Naive thymus-derived CD4-positive, alpha-beta T cell (primary cell): ENCODE results near the gene PROX1. TPM values are rescaled to one million over a fixed set of nuclear protein-coding genes. Genes with fewer than 3 reads are reported as not detected.

Source experiments
- ATAC-seq: fragments of 150-1000 bp; cut with Tn5 transposase; 2 replicates; pipeline ENCODE4 v1.10.0; 2021; ENCODE audit warnings: mild to moderate bottlenecking, moderate library complexity
- CTCF ChIA-PET: fragments of 350-600 bp; sonication (Branson Sonifier 250); formaldehyde crosslinking; loops from one replicate; lab custom pipeline; 2021; ENCODE audit warnings: antibody characterized with exemption; lab: Charles Lee
- POLR2A ChIA-PET: fragments of 350-600 bp; sonication (Branson Sonifier 250); formaldehyde crosslinking; loops from one replicate; lab custom pipeline; 2021; ENCODE audit warnings: antibody characterized with exemption, inconsistent platforms; lab: Charles Lee
- DNase-seq, 9 donors: peaks; one replicate each; pipeline versions ENCODE4 v3.0.0 to v3.0.0-alpha.2; 2020 to 2022; ENCODE audit warnings: mixed read lengths in 1 of 9
- H3K27ac ChIP-seq: one replicate; pipeline ENCODE4 v1.7.0; 2013; ENCODE audit warnings: mild to moderate bottlenecking, low read depth, low read length, moderate library complexity
- H3K27me3 ChIP-seq, 2 donors: one replicate each; pipeline ENCODE4 v1.7.0; 2013; ENCODE audit warnings: low read length in 2 of 2, mild to moderate bottlenecking in 2 of 2, moderate library complexity in 2 of 2; ENCODE audit not compliant: control insufficient read depth in 2 of 2, insufficient read depth in 2 of 2
- H3K36me3 ChIP-seq, 3 experiments: 1 replicate in 2 of 3; 2 replicates in 1 of 3; pipeline ENCODE4 v1.7.0; 2013; ENCODE audit warnings: low read length in 3 of 3, mild to moderate bottlenecking in 3 of 3, moderate library complexity in 1 of 3; ENCODE audit not compliant: insufficient read depth in 3 of 3, control insufficient read depth in 2 of 3
- H3K4me1 ChIP-seq, 2 donors: one replicate each; pipeline ENCODE4 v1.7.0; 2013; ENCODE audit warnings: low read length in 2 of 2, mild to moderate bottlenecking in 2 of 2, moderate library complexity in 1 of 2; ENCODE audit not compliant: control insufficient read depth in 2 of 2, insufficient read depth in 2 of 2
- H3K4me3 ChIP-seq: 2 replicates; pipeline ENCODE4 v1.7.0; 2013; ENCODE audit warnings: mild to moderate bottlenecking, low read length
- H3K9me3 ChIP-seq, 3 experiments: 1 replicate in 2 of 3; 2 replicates in 1 of 3; pipeline ENCODE4 v1.7.0; 2013; ENCODE audit warnings: low read length in 3 of 3; ENCODE audit not compliant: control insufficient read depth in 2 of 3
- H3K27ac Mint-ChIP-seq, 9 donors: one replicate each; pipeline ENCODE4 v1.8.0; 2020 to 2022; ENCODE audit warnings: mixed read lengths in 9 of 9, mild to moderate bottlenecking in 8 of 9, moderate library complexity in 5 of 9, inconsistent platforms in 2 of 9
- H3K27me3 Mint-ChIP-seq, 5 donors: one replicate each; pipeline ENCODE4 v1.8.0; 2021 to 2022; ENCODE audit warnings: mixed read lengths in 5 of 5, mild to moderate bottlenecking in 1 of 5
- H3K36me3 Mint-ChIP-seq, 5 donors: one replicate each; pipeline ENCODE4 v1.8.0; 2020 to 2022; ENCODE audit warnings: mixed read lengths in 5 of 5, mild to moderate bottlenecking in 3 of 5, inconsistent platforms in 1 of 5
- H3K4me1 Mint-ChIP-seq, 7 donors: one replicate each; pipeline ENCODE4 v1.8.0; 2020 to 2022; ENCODE audit warnings: mixed read lengths in 7 of 7, mild to moderate bottlenecking in 3 of 7, inconsistent platforms in 1 of 7
- H3K4me3 Mint-ChIP-seq, 10 donors: one replicate each; pipeline ENCODE4 v1.8.0; 2020 to 2022; ENCODE audit warnings: mild to moderate bottlenecking in 10 of 10, mixed read lengths in 10 of 10, moderate library complexity in 6 of 10, inconsistent platforms in 2 of 10
- H3K9me3 Mint-ChIP-seq, 11 donors: one replicate each; pipeline ENCODE4 v1.8.0; 2020 to 2022; ENCODE audit warnings: mixed read lengths in 11 of 11, mild to moderate bottlenecking in 4 of 11, inconsistent platforms in 1 of 11, moderate library complexity in 1 of 11
- intact Hi-C, 2 donors: fragments of 100-400 bp; cut with micrococcal nuclease; formaldehyde crosslinking; loops; one replicate each; pipeline ENCODE4 v1.15.1; 2023
- polyA plus RNA-seq, 2 donors: library from polyadenylated mRNA; unstranded; fragments of 300-500 nt; fragmentation: Illumina TruSeq; gene quantifications; one replicate each; pipeline ENCODE4 v1.2.3, GENCODE V29; 2021
- total RNA-seq, 6 experiments: library from RNA in 5 of 6; stranded (reverse) in 5 of 6; gene quantifications; 1 replicate in 5 of 6; 2 replicates in 1 of 6; pipeline ENCODE4 v1.2.3 and lab custom pipeline; 2021 to 2026

Gene PROX1
- total and polyA plus RNA-seq, 7 experiments from 2014 or later: not detected

DNA sequence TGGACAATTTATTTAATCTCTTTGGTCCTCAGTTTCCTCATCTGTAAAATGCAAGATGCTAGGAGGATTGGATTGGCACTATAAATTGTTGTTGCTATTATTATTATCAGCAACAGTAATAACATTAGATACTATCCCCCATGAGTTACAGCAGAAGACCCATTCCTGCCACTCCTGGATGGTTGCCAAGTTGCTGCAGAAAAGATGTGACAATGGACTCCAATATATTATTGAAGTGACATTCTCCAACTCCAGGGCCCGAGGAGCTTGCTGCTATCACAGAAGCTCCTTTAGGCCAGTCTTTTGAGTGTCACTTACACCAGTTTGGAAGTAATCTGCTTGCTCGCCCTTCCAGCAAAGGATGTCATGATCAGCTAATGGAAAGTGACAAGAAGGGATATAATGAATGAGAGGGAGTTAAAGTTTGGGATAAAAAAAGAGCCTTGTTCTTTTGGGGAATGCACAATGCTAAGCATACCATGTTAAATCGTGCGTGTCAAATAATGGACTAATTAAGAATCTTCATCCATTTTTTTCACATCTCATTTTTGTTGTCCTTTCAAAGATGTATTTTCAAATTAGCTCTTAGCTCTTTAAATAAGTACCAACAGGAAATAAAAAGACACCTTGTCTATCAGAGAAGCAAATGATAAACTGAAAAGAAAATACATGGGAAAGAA, 19.5 kb upstream of the PROX1 start:
- H3K27me3 ChIP-seq: no peaks in the 10 kb centered on the region
- H3K4me1 Mint-ChIP-seq: peaks cover 0 to 7% (median 0%) of the 10 kb centered on the region in 7 donors
- ChIA-PET POLR2A (interaction anchor here (0.7 kb wide), 1 partner anchor 9 kb away, joined by 3 read pairs; no protein-coding TSS in a partner anchor), CTCF (no interaction called here)
- H3K4me3 Mint-ChIP-seq: no peak overlapping the region
- no peaks in the 10 kb centered on the region for H3K36me3 ChIP-seq
- H3K36me3 Mint-ChIP-seq: peaks cover 0 to 4% (median 0%) of the 10 kb centered on the region in 5 donors
- H3K27me3 Mint-ChIP-seq: peaks cover 7 to 28% (median 17%) of the 10 kb centered on the region in 5 donors
- ATAC-seq (no peak), DNase-seq (no peak)
- no peaks in the 10 kb centered on the region for H3K9me3 ChIP-seq
- intact Hi-C loops: no loop called here
- H3K27ac Mint-ChIP-seq: no peak overlapping the region
- H3K4me3 ChIP-seq: no peak overlapping the region
- H3K4me1 ChIP-seq: no peaks in the 10 kb centered on the region
- no peak overlapping the region for H3K27ac ChIP-seq
- H3K9me3 Mint-ChIP-seq: peaks cover 0 to 2% (median 0%) of the 10 kb centered on the region in 11 donors

DNA sequence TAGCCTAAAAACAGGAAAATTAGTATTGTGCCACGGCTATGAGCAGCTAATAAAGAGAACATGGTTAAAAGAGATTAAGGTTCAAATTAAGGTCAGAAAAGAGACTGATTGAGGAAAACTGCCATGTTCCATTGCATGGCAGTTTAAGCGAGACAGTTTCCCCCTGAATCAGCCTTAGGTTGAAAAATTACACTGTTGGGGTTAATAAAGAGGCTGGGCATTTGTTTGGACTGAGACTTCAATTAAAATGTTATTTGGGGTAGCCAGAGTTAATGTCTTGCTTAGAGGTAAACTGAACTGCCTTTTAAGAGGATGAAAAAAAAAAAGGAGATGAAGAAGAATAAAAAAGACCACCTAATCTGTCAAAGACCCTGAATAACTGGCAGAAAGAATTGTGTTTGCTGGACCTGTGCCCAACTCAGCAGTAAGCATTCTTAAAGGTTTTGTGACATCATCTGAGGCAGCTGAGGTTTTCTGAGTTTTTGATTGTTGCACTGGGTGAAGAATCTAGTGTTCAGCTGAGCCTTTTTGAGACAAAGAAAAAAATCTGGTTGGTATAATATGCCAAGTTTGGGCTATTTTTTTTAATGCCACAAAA, 17.7 kb upstream of the PROX1 start:
- DNase-seq (no peak), ATAC-seq (no peak)
- Mint-ChIP-seq H3K27me3 (peaks cover 7 to 26% (median 20%) of the 10 kb centered on the region in 5 donors), H3K9me3 (peaks cover 0 to 2% (median 0%) of the 10 kb centered on the region in 11 donors), H3K4me3 (no peak overlapping the region), H3K27ac (no peak overlapping the region), H3K4me1 (peaks cover 0 to 7% (median 0%) of the 10 kb centered on the region in 7 donors), H3K36me3 (peaks cover 0 to 4% (median 0%) of the 10 kb centered on the region in 5 donors)
- intact Hi-C loops: no loop called here
- H3K27ac ChIP-seq: no peak overlapping the region
- H3K36me3 ChIP-seq: no peaks in the 10 kb centered on the region
- CTCF ChIA-PET: no interaction called here
- H3K27me3 ChIP-seq: no peaks in the 10 kb centered on the region
- no peak overlapping the region for H3K4me3 ChIP-seq
- H3K4me1 ChIP-seq: no peaks in the 10 kb centered on the region
- POLR2A ChIA-PET: no interaction called here
- no peaks in the 10 kb centered on the region for H3K9me3 ChIP-seq

- peaks cover 19 to 34% (median 30%) of the 10 kb centered on the region in 5 donors for H3K27me3 Mint-ChIP-seq
- no peak overlapping the region for H3K4me3 Mint-ChIP-seq
- Histone ChIP-seq H3K36me3 (no peaks in the 10 kb centered on the region), H3K4me1 (no peaks in the 10 kb centered on the region), H3K9me3 (no peaks in the 10 kb centered on the region), H3K27me3 (peaks cover 0 to 3% of the 10 kb centered on the region in 2 donors), H3K4me3 (no peak overlapping the region), H3K27ac (no peak overlapping the region)
- ChIA-PET CTCF (no interaction called here), POLR2A (no interaction called here)
- DNase-seq (no peak), ATAC-seq (no peak)
- H3K4me1 Mint-ChIP-seq: peaks cover 0 to 7% (median 0%) of the 10 kb centered on the region in 7 donors
- intact Hi-C loops: no loop called here
- peaks cover 0 to 2% (median 0%) of the 10 kb centered on the region in 11 donors for H3K9me3 Mint-ChIP-seq
- peak overlapping the region in 1 of 9 donors; percentile 8 for H3K27ac Mint-ChIP-seq
- H3K36me3 Mint-ChIP-seq: peaks cover 0 to 4% (median 0%) of the 10 kb centered on the region in 5 donors
Measured at GRCh38 chr1:213972141-213972540, 15.6 kb upstream of the PROX1 start.

- no peaks in the 10 kb centered on the region for H3K4me1 ChIP-seq
Measured at GRCh38 chr1:213973129-213973528, 14.6 kb upstream of the PROX1 start.

DNA sequence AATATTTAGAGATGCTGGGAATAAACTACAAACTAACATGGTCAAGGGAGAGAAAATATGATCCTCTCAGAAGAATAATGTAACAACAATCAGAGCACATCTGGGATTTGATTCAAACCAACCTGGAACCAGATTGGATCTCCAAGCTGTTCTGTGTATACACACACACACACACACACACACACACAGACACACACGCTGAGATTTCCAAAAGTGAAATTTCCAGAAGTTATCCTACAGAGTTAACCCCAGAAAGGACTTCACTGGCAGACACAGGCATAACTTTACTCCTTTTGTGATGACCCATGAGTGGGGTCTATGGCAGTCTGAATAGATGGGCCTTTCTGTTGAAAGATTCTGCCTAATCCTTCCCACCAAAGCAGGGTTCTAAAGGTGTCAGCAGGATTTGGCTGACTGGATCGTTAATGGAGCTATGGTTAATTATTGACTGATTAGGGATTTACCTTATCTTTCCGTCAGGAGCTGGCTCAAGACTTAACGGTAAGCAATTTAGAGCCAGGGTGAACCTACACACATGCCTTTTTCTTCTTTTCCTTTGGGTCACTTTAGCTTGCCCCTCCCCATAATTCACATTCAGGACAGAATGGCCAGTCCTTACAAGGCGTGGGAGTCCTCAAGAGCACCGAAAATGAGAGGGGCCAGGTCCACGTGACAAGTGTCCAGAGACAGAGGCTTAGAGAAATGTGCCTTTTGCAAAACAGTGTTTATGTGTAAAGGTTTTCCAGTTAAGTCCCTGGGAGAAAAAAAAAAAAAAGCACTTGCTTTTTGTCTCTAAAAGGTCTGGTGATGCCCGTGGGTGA, 10.9 kb upstream of the PROX1 start:
- intact Hi-C loops: no loop called here
- Mint-ChIP-seq H3K27ac (no peak overlapping the region), H3K36me3 (peaks cover 0 to 6% (median 2%) of the 10 kb centered on the region in 5 donors), H3K9me3 (peaks cover 0 to 10% (median 3%) of the 10 kb centered on the region in 11 donors), H3K27me3 (peaks cover 50 to 65% (median 58%) of the 10 kb centered on the region in 5 donors), H3K4me3 (no peak overlapping the region), H3K4me1 (peaks cover 0 to 27% (median 22%) of the 10 kb centered on the region in 7 donors)
- CTCF ChIA-PET: no interaction called here
- Histone ChIP-seq H3K27me3 (peaks cover 0 to 24% of the 10 kb centered on the region in 2 donors), H3K27ac (no peak overlapping the region), H3K9me3 (peaks cover 0 to 7% (median 0%) of the 10 kb centered on the region in 3 experiments), H3K4me1 (no peaks in the 10 kb centered on the region), H3K4me3 (no peak overlapping the region), H3K36me3 (no peaks in the 10 kb centered on the region)
- ATAC-seq (no peak), DNase-seq (no peak)
- POLR2A ChIA-PET: interaction anchor here (0.6 kb wide), 1 partner anchor 14 kb away, joined by 3 read pairs; no protein-coding TSS in a partner anchor

More at GRCh38 chr1:213973129-213973528, 14.6 kb upstream of the PROX1 start:
- no peaks in the 10 kb centered on the region for H3K9me3 ChIP-seq
- intact Hi-C loops: no loop called here
- H3K36me3 Mint-ChIP-seq: peaks cover 0 to 4% (median 0%) of the 10 kb centered on the region in 5 donors
- peaks cover 0 to 8% of the 10 kb centered on the region in 2 donors for H3K27me3 ChIP-seq
- peaks cover 0 to 7% (median 0%) of the 10 kb centered on the region in 7 donors for H3K4me1 Mint-ChIP-seq
- ATAC-seq (no peak), DNase-seq (no peak)
- no peak overlapping the region for H3K4me3 ChIP-seq
- no peaks in the 10 kb centered on the region for H3K36me3 ChIP-seq
- H3K27ac ChIP-seq: no peak overlapping the region
- CTCF ChIA-PET: no interaction called here
- H3K4me3 Mint-ChIP-seq: no peak overlapping the region
- H3K9me3 Mint-ChIP-seq: peaks cover 0 to 4% (median 0%) of the 10 kb centered on the region in 11 donors
- POLR2A ChIA-PET: no interaction called here
- no peak overlapping the region for H3K27ac Mint-ChIP-seq
- peaks cover 25 to 44% (median 36%) of the 10 kb centered on the region in 5 donors for H3K27me3 Mint-ChIP-seq

GRCh38 chr1:213977486-213977842, 10.3 kb upstream of the PROX1 start:
- ATAC-seq: no peak
- peaks cover 3 to 28% of the 10 kb centered on the region in 2 donors for H3K27me3 ChIP-seq

More at GRCh38 chr1:213977486-213977842, 10.3 kb upstream of the PROX1 start:
- Mint-ChIP-seq H3K4me1 (peaks cover 0 to 32% (median 26%) of the 10 kb centered on the region in 7 donors), H3K9me3 (peaks cover 0 to 14% (median 4%) of the 10 kb centered on the region in 11 donors), H3K36me3 (peaks cover 0 to 9% (median 2%) of the 10 kb centered on the region in 5 donors), H3K27ac (no peak overlapping the region), H3K27me3 (peaks cover 55 to 71% (median 63%) of the 10 kb centered on the region in 5 donors), H3K4me3 (no peak overlapping the region)
- no peak for DNase-seq
- H3K27ac ChIP-seq: no peak overlapping the region
- ChIA-PET POLR2A (interaction anchor here (0.6 kb wide), 2 partner anchors 14 to 23 kb away, joined by 3 read pairs; no protein-coding TSS in a partner anchor), CTCF (no interaction called here)
- H3K4me1 ChIP-seq: peaks cover 0 to 2% of the 10 kb centered on the region in 2 donors
- no peaks in the 10 kb centered on the region for H3K36me3 ChIP-seq
- peaks cover 0 to 7% (median 0%) of the 10 kb centered on the region in 3 experiments for H3K9me3 ChIP-seq
- no peak overlapping the region for H3K4me3 ChIP-seq
- intact Hi-C loops: no loop called here
